ENCODE measurements around the gene RBM27.

GRCh38 chr5:146223179-146223578 lies 19.8 kb downstream of the RBM27 start:
- no peak for TF ChIP-seq CTCF (IDR thresholded peaks at IDR 0.05 in 4 of 5, conservative IDR thresholded peaks at IDR 0.05 in 1 of 5)
- no peak for TF ChIP-seq POLR2A (IDR thresholded peaks at IDR 0.05)

All from gastrocnemius medialis (tissue), 4 donors.